Right cardiac atrium (tissue), 5 donors: ENCODE measurements around the gene BCO2. TPM values are rescaled to one million over a fixed set of nuclear protein-coding genes. Genes with fewer than 3 reads are reported as not detected.

Experiments used
- ATAC-seq, 2 donors: fragments of 200-7000 bp; cut with Tn5 transposase; one replicate each; pipeline versions ENCODE4 v1.8.0 to v1.9.1; 2020; ENCODE audit warnings: moderate library complexity in 2 of 2, mild to moderate bottlenecking in 1 of 2
- DNase-seq, 3 donors: peaks; one replicate each; pipeline ENCODE4 v3.0.0-alpha.2; 2020
- H3K27ac ChIP-seq: one replicate; pipeline ENCODE4 v1.5.1; 2013; ENCODE audit warnings: mild to moderate bottlenecking, low read length, control low read depth, moderate library complexity
- H3K27me3 ChIP-seq: one replicate; pipeline ENCODE4 v1.6.1; 2013; ENCODE audit not compliant: control insufficient read depth, insufficient read depth
- H3K4me1 ChIP-seq: one replicate; pipeline ENCODE4 v1.6.1; 2013; ENCODE audit warnings: low read length; ENCODE audit not compliant: control insufficient read depth, insufficient read depth
- H3K4me3 ChIP-seq: one replicate; pipeline ENCODE4 v1.5.1; 2013; ENCODE audit warnings: low read length, control low read depth
- H3K9me3 ChIP-seq: one replicate; pipeline ENCODE4 v1.6.1; 2013; ENCODE audit warnings: low read length; ENCODE audit not compliant: control insufficient read depth
- WGBS: extraction: QIAGEN DNeasy Blood & Tissue Kit; methylation state at CpG from one replicate; pipeline ENCODE4 v1.1.7; 2013; 5-methylcytosine and 5-hydroxymethylcytosine counted together
- intact Hi-C, 4 donors: fragments of 100-400 bp; cut with DNase I; formaldehyde crosslinking; loops; one replicate each; pipeline versions ENCODE4 v1.11.0 to v1.14.0; 2022 to 2023
- polyA plus RNA-seq: library from polyadenylated mRNA; stranded (reverse); fragments of 200-250 nt; gene quantifications from one replicate; pipeline ENCODE4 v1.2.3, GENCODE V29; 2013
- total RNA-seq, 4 donors: library from RNA; stranded (reverse); fragmentation: NEBNext Ultra II Directional; extraction: Animal tissue kit (Norgen Biotek cat#: 25700); gene quantifications; one replicate each; pipeline ENCODE4 v1.2.1, GENCODE V29; 2021
- donor health status: healthy with polysubstance abuse.
- donor health status: DM: no; HTN: yes; CAD: no.
- donor health status: DM: no; HTN: no; CAD: no.
- donor health status: DM: no; HTN: yes; CAD: no; lungs with severe emphysema.
- donor health status: DM: yes; HTN: yes; CAD: no.

The BCO2 gene
- total and polyA plus RNA-seq, 5 donors: 70.8 to 147 (median 85.6) TPM

DNA sequence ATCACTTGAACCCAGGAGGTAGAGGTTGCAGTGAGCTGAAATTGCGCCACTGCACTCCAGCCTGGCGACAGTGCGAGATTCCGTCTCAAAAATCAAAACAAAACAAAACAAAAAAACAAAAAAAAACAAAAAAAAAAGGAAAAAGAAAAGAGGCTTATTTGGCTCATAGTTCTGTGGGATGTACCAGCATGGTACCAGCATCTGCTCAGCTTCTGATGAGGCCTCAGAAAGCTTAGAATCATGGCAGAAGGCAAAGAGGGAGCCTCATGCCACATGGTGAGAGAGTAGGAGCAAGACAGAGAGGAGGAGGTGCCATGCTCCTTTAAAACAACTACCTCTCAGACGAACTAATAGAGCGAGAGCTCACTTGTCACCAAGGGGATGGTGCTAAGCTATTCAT, 40.3 kb downstream of the BCO2 start:
- no peak overlapping the region for H3K27ac ChIP-seq
- DNase-seq (no peak), ATAC-seq (no peak)
- intact Hi-C loops: loop anchor here in 3 of 4 donors (2.0 to 5.0 kb wide), 3 partner anchors 62 to 67 kb away; no protein-coding TSS in a partner anchor
- H3K4me1 ChIP-seq: no peaks in the 10 kb centered on the region
- no peaks in the 10 kb centered on the region for H3K27me3 ChIP-seq
- WGBS: 77% methylated on average over 6 of the region's 6 CpGs
- H3K4me3 ChIP-seq: no peak overlapping the region
- no peaks in the 10 kb centered on the region for H3K9me3 ChIP-seq

DNA sequence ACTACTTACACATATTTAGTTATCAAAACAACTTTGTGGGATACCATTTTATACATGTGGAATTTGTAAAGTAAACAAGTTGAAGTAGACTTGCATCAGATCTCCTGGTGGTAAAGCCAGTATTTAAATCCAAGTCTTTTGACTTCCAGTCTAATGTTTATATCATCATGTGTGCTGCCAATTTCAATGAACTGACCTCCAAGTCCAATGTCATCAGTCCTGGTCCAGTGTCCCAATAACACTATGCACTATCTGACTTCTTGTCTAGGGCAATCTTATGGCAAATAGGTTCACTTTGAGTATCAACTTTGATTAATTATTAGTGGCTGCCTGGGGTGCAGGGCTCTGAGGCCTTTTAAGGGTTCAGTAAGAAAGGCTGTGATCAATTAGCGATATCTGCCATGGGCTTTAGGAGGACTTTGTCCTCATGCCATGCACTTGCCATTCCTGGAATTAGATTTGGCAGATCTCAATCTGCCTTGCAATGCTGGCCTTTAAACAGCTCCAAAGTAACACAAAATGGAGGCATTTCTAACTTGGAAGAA, 41.3 kb downstream of the BCO2 start:
- H3K27me3 ChIP-seq: no peaks in the 10 kb centered on the region
- no peak overlapping the region for H3K27ac ChIP-seq
- H3K4me1 ChIP-seq: no peaks in the 10 kb centered on the region
- WGBS: 90% methylated on average over 1 of the region's 1 CpG
- intact Hi-C loops: loop anchor here in 3 of 4 donors (2.0 to 5.0 kb wide), 3 partner anchors 61 to 66 kb away; no protein-coding TSS in a partner anchor
- no peaks in the 10 kb centered on the region for H3K9me3 ChIP-seq
- no peak overlapping the region for H3K4me3 ChIP-seq
- ATAC-seq (no peak), DNase-seq (no peak)

DNA sequence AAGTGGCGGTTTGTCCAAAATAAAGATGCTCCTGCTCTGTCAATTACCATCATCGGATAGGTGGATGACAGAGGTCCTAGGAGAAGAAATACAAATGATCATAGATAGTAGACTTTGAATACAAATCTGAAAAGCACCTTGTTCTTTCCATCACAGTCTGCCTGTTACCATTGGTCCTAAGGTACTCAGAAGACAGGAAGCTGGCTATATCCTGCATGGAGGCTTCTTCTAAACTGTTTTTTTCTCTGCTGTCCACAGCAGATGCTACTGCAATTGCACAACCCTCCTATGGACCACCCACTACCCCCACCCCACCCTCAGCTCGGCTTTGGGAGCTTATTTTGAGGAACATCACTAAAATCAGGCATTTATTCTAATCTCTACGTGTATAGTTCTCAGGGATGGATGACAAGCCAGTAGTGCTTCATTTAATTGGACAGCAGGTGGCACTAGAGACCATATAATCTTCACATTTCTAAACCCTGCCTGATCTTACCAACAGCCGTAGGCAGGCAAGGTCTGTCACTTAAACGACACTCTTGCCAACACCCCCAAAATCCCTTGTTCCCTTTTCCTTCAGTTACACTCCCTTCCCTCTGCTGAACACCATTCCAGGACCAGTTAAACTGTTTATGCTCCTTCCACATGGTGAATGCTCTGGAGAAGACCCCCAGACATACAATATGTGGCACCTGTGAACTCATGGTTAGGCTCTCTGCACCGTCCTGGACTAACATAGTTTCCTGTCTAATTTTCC, 44.3 kb downstream of the BCO2 start:
- DNase-seq (no peak), ATAC-seq (peak; percentile 89 to 94)
- intact Hi-C loops: loop anchor here in 3 of 4 donors (2.0 to 5.0 kb wide), 3 partner anchors 58 to 63 kb away; no protein-coding TSS in a partner anchor
- Histone ChIP-seq H3K27me3 (no peaks in the 10 kb centered on the region), H3K4me1 (no peaks in the 10 kb centered on the region), H3K9me3 (no peaks in the 10 kb centered on the region), H3K4me3 (no peak overlapping the region), H3K27ac (no peak overlapping the region)
- 34% methylated on average over 7 of the region's 7 CpGs for WGBS

DNA sequence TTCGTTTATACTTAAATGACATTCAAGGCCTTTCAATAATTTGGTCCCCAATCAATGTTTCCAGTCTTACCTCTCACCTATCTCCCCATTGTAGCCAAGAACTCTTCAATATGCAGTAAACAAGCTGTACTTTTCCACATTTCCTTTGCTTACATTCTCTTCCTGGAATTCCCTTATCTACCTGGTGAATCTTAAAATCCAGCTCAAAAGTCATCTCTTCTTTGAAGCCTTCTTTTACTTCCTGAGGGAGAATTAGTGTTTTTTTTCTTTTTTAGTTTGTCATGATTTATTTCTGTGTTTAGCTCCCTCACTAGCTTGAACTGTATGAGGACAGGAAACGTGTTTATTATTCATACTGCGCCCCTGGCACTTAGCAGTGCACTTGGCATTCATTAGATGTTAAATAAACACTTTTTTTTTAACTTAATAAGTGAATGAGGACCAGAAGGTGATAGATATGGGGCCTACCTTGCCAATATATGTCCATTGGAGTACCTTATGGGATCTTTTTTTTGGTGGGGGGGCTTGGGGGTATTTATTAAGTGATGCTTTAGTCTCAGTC, 46.0 kb downstream of the BCO2 start:
- WGBS: 67% methylated on average over 3 of the region's 3 CpGs
- H3K27me3 ChIP-seq: no peaks in the 10 kb centered on the region
- no peak for DNase-seq
- no peaks in the 10 kb centered on the region for H3K4me1 ChIP-seq
- intact Hi-C loops: loop anchor here in 1 of 4 donors (2.0 kb wide), 1 partner anchor 59 kb away; no protein-coding TSS in a partner anchor
- H3K4me3 ChIP-seq: no peak overlapping the region
- H3K9me3 ChIP-seq: no peaks in the 10 kb centered on the region
- H3K27ac ChIP-seq: no peak overlapping the region
- no peak for ATAC-seq

DNA sequence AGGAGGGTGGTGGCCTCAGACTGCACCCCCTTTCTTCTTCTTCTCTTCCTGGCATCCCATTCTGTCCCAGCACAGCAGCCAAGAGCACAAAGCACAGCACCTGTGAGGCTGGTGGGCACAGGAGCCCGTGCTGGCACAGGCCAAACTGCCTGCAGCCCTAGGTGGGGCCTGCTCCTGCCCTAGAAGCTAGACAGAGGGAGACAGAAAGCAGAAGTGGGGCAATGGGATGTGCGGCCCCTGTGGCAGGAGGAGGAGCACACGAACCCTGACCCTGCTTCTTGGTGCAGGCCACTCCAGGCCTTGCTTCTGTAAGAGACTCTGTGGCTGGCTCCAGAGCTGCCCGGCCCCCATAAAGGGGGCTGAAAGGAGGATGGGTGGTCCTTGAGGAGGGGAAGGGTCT, 47.0 kb downstream of the BCO2 start:
- H3K4me3 ChIP-seq: no peak overlapping the region
- no peak for DNase-seq
- WGBS: 76% methylated on average over 4 of the region's 4 CpGs
- intact Hi-C loops: no loop called here
- H3K27ac ChIP-seq: no peak overlapping the region
- H3K27me3 ChIP-seq: no peaks in the 10 kb centered on the region
- no peaks in the 10 kb centered on the region for H3K4me1 ChIP-seq
- no peak for ATAC-seq
- H3K9me3 ChIP-seq: no peaks in the 10 kb centered on the region

DNA sequence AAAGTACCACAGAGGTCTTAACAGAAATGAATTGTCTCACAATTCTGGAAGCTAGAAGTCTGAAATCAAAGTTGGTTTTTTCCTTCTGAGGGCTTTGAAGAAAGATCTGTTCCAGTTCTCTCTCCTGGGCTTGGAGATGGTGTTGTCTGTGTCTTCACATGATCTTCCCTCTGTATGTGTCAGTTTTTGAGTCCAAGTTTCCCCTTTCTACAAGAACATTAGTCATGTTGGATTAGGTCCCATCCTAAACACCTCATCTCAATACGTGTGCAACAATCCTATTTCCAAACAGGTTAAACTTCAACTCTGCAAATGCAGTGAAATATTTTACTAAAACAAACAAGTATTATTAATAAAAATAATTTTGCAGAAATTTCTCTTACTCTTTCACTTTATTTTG, 47.8 kb downstream of the BCO2 start:
- DNase-seq: no peak
- peaks cover 3% of the 10 kb centered on the region for H3K4me1 ChIP-seq
- no peaks in the 10 kb centered on the region for H3K27me3 ChIP-seq
- H3K4me3 ChIP-seq: no peak overlapping the region
- no peak for ATAC-seq
- H3K27ac ChIP-seq: no peak overlapping the region
- H3K9me3 ChIP-seq: no peaks in the 10 kb centered on the region
- 30% methylated on average over 1 of the region's 1 CpG for WGBS
- intact Hi-C loops: no loop called here

DNA sequence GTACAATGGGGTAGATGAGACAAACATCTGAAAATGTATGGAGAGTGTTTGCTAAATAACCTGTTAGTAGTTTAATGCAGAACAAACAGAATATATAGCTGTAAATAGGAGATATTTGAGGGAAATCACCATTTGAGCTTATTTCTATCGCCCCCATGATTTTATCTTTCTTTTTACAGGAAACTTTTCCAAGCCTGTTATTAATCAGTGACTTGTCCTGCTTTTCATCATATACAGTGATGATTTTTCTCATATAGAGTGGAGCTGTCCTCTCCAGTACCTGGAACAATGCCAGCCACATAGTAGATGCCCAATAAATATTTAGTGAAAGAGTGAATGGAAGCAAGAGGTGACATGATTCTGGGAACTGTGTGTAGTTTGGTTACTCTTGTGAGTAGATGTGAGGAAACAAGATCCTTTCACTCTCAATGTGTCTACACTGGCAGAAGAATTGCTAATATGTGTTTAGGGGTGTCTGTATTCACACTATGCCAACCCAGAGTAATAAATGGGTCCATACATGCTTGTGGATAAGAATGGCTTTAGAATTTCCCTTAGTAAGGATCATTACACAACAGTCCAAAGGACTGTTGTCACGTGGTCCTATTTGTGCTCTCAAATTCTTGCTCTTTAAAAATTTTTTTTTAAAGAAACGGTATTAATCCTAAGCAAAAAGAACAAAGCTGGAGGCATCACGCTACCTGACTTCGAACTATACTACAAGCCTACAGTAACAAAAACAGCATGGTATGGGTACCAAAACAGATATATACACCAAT, 48.6 kb downstream of the BCO2 start:
- Histone ChIP-seq H3K4me3 (no peak overlapping the region), H3K27ac (no peak overlapping the region), H3K9me3 (no peaks in the 10 kb centered on the region), H3K4me1 (peaks cover 3% of the 10 kb centered on the region), H3K27me3 (no peaks in the 10 kb centered on the region)
- WGBS: 85% methylated on average over 5 of the region's 5 CpGs
- DNase-seq: no peak
- ATAC-seq: no peak
- intact Hi-C loops: no loop called here

DNA sequence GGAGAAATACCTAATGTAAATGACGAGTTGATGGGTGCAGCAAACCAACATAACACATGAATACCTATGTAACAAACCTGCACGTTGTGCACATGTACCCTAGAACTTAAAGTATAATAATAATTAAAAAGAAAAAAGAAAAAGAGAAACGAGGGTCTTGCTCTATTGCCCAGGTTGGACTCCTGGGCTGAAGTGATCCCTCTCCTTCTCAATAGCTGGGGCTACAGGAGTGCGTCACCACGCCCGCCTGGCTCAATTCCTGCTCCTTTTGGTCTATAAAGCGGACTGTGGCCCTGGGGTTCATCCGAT, 50.4 kb downstream of the BCO2 start:
- intact Hi-C loops: no loop called here
- peak in 1 of 3 donors; percentile 81 for DNase-seq
- WGBS: 39% methylated on average over 8 of the region's 8 CpGs
- no peak for ATAC-seq
- H3K27me3 ChIP-seq: no peaks in the 10 kb centered on the region
- peak overlapping the region; percentile 39 for H3K4me3 ChIP-seq
- H3K4me1 ChIP-seq: peaks cover 3% of the 10 kb centered on the region
- peak overlapping the region; percentile 94 for H3K27ac ChIP-seq
- no peaks in the 10 kb centered on the region for H3K9me3 ChIP-seq

DNA sequence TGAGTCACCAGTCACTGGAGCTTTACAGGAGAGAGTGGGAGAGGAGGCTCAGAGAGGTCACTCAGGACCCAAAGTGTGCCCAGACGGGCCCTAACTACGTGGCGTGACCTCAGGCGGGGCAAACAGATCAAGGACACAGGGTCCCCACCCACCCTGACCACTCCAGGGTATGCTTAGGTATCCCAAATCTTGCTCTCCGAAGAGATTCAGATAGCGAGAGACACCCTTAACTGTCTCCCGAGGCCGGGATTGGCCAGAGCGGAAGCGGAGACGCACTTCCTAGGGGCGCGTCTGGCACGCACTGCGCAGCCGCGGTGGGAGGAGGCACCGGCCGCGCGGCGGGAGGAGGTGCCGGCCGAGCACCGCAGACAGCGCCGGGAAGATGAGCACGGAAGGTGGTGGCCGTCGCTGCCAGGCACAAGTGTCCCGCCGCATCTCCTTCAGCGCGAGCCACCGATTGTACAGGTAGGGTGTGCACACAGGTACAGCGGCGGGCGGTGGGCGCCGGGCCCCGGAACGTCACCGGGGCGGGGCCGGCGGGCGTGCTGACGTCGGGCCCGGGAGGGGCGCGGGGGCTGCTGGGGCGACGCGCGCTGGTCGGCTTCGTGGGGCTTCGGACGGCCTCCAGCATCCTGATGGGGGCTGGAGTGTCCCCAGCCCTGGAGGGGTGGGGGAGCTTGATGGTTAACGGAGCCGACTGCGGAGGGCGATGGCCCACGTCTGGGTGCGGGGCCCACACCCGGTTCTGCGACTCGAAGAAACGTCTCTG, 50.9 kb downstream of the BCO2 start, which contains the start of gene PTS:
TSS of gene PTS (plus strand) at position 367 of the 769 bp plus-strand sequence. CDS start at position 383, 16 bp downstream.
- no peaks in the 10 kb centered on the region for H3K27me3 ChIP-seq
- intact Hi-C loops: no loop called here
- ATAC-seq (peak; percentile 99), DNase-seq (peak; percentile 90 to 95 (median 95))
- peaks cover 3% of the 10 kb centered on the region for H3K4me1 ChIP-seq
- under 1% methylated on average over 70 of the region's 70 CpGs for WGBS
- no peaks in the 10 kb centered on the region for H3K9me3 ChIP-seq
- peak within 1 kb of the TSS; percentile 94 for H3K27ac ChIP-seq
- H3K4me3 ChIP-seq: peak within 1 kb of the TSS; percentile 39

DNA sequence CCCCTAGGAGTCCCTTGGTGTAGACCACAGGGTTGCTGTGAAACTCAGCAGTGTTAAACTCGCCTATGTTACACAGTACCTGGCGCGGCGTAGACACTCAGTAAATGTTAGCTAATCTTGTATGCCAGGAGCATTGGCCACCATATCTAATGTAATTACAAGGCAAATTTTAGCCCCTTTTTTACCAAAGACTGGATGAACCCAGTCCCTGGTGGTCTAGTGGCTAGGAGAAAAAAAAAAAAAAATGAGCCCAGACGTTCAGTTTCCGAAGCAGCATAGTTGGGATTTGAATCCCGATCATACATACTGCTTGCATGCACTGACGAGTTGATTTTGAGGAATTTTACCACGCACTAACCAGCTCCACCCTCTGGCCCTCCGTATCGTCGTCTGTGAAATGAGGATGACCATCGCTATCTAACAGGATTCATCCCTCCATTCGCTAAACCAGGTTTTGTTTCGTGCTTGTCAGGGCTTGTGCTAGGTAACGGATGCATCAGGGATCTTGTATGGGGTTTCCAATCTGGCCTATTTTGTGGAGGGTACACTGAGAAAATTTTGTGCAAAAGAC, 51.6 kb downstream of the BCO2 start:
- Histone ChIP-seq H3K27ac (peak overlapping the region; percentile 94), H3K9me3 (no peaks in the 10 kb centered on the region), H3K27me3 (no peaks in the 10 kb centered on the region), H3K4me3 (peak overlapping the region; percentile 39), H3K4me1 (peaks cover 3% of the 10 kb centered on the region)
- intact Hi-C loops: no loop called here
- ATAC-seq (peak; percentile 9 to 53), DNase-seq (no peak)
- WGBS: 4% methylated on average over 16 of the region's 16 CpGs
